NCI-H2171 (cell line): Measurements from ENCODE around the gene DDX49.
A peak's percentile ranks its signal among the peaks of the same experiment; 100 is the strongest.
"Not testable (repeated sequence)": the region's sequence is repeated elsewhere in the genome, so short reads cannot be mapped to it uniquely, and the experiment has no call there.

ENCODE experiments used
- DNase-seq: peaks from one replicate; lab custom pipeline; 2025; lab: John Stamatoyannopoulos, UW

The DDX49 gene

GRCh38 chr19:18910801-18911436, 8.6 kb upstream of the DDX49 start:
- no peak for DNase-seq

GRCh38 chr19:18912933-18913332, 6.6 kb upstream of the DDX49 start:
- DNase-seq, result no peak

GRCh38 chr19:18913466-18913865, 6.0 kb upstream of the DDX49 start:
- no peak for DNase-seq

GRCh38 chr19:18915639-18916038, 3.9 kb upstream of the DDX49 start:
- DNase-seq, result peak; percentile 34

- not testable (repeated sequence) for DNase-seq
Measured at GRCh38 chr19:18917593-18917992, 1.9 kb upstream of the DDX49 start.

GRCh38 chr19:18919900-18920214, 342 bp downstream of the DDX49 start:
- no peak for DNase-seq

- no peak for DNase-seq
Measured at GRCh38 chr19:18920400-18920799, 885 bp downstream of the DDX49 start.

GRCh38 chr19:18921593-18921992, 2.1 kb downstream of the DDX49 start:
- no peak for DNase-seq

- DNase-seq, result no peak
Measured at GRCh38 chr19:18922228-18922985, 2.9 kb downstream of the DDX49 start.

- DNase-seq, result no peak
Measured at GRCh38 chr19:18924684-18925213, 5.2 kb downstream of the DDX49 start.

GRCh38 chr19:18928018-18928805, 8.7 kb downstream of the DDX49 start:
- no peak for DNase-seq

- no peak for DNase-seq
Measured at GRCh38 chr19:18929311-18929710, 9.8 kb downstream of the DDX49 start.

GRCh38 chr19:18931316-18932162, 12.0 kb downstream of the DDX49 start:
- DNase-seq, result no peak

- DNase-seq, result no peak
Measured at GRCh38 chr19:18932216-18932841, 12.8 kb downstream of the DDX49 start.

GRCh38 chr19:18933297-18933696, 13.8 kb downstream of the DDX49 start:
- no peak for DNase-seq

GRCh38 chr19:18939163-18939562, 19.6 kb downstream of the DDX49 start:
- DNase-seq, result no peak

- DNase-seq, result no peak
Measured at GRCh38 chr19:18939922-18940768, 20.6 kb downstream of the DDX49 start.

GRCh38 chr19:18940769-18941627, 21.5 kb downstream of the DDX49 start, which contains the start of gene HOMER3:
Gene HOMER3 (minus strand): TSS chr19:18941217. CDS start chr19:18938982, 2,235 bp downstream.
- peak; percentile 72 for DNase-seq

- no peak for DNase-seq
Measured at GRCh38 chr19:18941628-18942354, 22.3 kb downstream of the DDX49 start.
